GM10847 (cell line): ENCODE measurements around the gene ZNF224.

ENCODE experiments used
- POLR2A ChIP-seq: IDR thresholded peaks from 2 replicates; pipeline ENCODE4 v1.6.1; 2011; ENCODE audit not compliant: insufficient read length; ENCODE audit errors: extremely low read depth

Gene ZNF224

GRCh38 chr19:44093931-44094765 lies at the start of gene ZNF224:
Gene ZNF224, plus strand, starts transcription at chr19:44094361. Its CDS starts 3,513 bp downstream, at chr19:44097874.
- no peak for TF ChIP-seq POLR2A

GRCh38 chr19:44050740-44051649 lies 43.2 kb upstream of the ZNF224 start:
- no peak for TF ChIP-seq POLR2A

- no peak for TF ChIP-seq POLR2A
Observed at GRCh38 chr19:44051650-44052402, 42.3 kb upstream of the ZNF224 start, which contains the start of gene ZNF223. Gene ZNF223, plus strand, starts transcription at chr19:44052036. Its CDS starts 3,141 bp downstream, at chr19:44055177.

GRCh38 chr19:44055870-44056269 lies 38.3 kb upstream of the ZNF224 start:
- no peak for TF ChIP-seq POLR2A

- no peak for TF ChIP-seq POLR2A
Observed at GRCh38 chr19:44059229-44059628, 34.9 kb upstream of the ZNF224 start.

GRCh38 chr19:44061038-44061437 lies 33.1 kb upstream of the ZNF224 start:
- TF ChIP-seq POLR2A: no peak

- TF ChIP-seq POLR2A: no peak
Observed at GRCh38 chr19:44066305-44066704, 27.9 kb upstream of the ZNF224 start.

- TF ChIP-seq POLR2A: no peak
Observed at GRCh38 chr19:44069415-44069814, 24.7 kb upstream of the ZNF224 start.

GRCh38 chr19:44071824-44072542 lies 22.2 kb upstream of the ZNF224 start, which contains the start of gene ZNF284:
Gene ZNF284, plus strand, starts transcription at chr19:44072159. Its CDS starts 4,231 bp downstream, at chr19:44076390.
- peak; percentile 21 for TF ChIP-seq POLR2A

GRCh38 chr19:44072543-44073401 lies 21.4 kb upstream of the ZNF224 start:
- TF ChIP-seq POLR2A: no peak

GRCh38 chr19:44076325-44076724 lies 17.8 kb upstream of the ZNF224 start:
- no peak for TF ChIP-seq POLR2A

GRCh38 chr19:44092108-44092507 lies 2.1 kb upstream of the ZNF224 start:
- no peak for TF ChIP-seq POLR2A

GRCh38 chr19:44107751-44108150 lies 13.6 kb downstream of the ZNF224 start:
- no peak for TF ChIP-seq POLR2A
